Stimulated activated CD8-positive, alpha-beta memory T cell treated with anti-CD3 and anti-CD28 coated beads, Interleukin-2, amount 100 ng/mL, for 48 hours (primary cell): ENCODE results near the gene SOS1.
"Not testable (repeated sequence)": the region's sequence is repeated elsewhere in the genome, so short reads cannot be mapped to it uniquely, and the experiment has no call there.

Experiments used
- DNase-seq, 2 donors: peaks; one replicate each; pipeline ENCODE4 v3.0.0-alpha.2; 2020; ENCODE audit warnings: low read depth in 2 of 2

SOS1 gene

GRCh38 chr2:38968021-38968420 is 152.8 kb downstream of the SOS1 start:
- DNase-seq: no peak

- DNase-seq: no peak
These were observed 154.2 kb downstream of the SOS1 start for GRCh38 chr2:38966678-38967077.

- DNase-seq: no peak
These were observed 154.8 kb downstream of the SOS1 start for GRCh38 chr2:38966006-38966405.

- DNase-seq: no peak
These were observed 160.1 kb downstream of the SOS1 start for GRCh38 chr2:38960609-38961320.

GRCh38 chr2:38959938-38960608 is 160.8 kb downstream of the SOS1 start:
- DNase-seq: peak; percentile 62 to 66

GRCh38 chr2:38959466-38959865 is 161.4 kb downstream of the SOS1 start:
- no peak for DNase-seq

GRCh38 chr2:38957972-38958371 is 162.9 kb downstream of the SOS1 start:
- no peak for DNase-seq

GRCh38 chr2:38951766-38952165 is 169.1 kb downstream of the SOS1 start:
- DNase-seq: no peak

GRCh38 chr2:38948995-38949394 is 171.9 kb downstream of the SOS1 start:
- DNase-seq: no peak

- DNase-seq: no peak
These were observed 172.4 kb downstream of the SOS1 start for GRCh38 chr2:38948387-38948882.

- DNase-seq: peak; percentile 36 to 49
These were observed 173.3 kb downstream of the SOS1 start for GRCh38 chr2:38947241-38948239.

- DNase-seq: no peak
These were observed 174.9 kb downstream of the SOS1 start for GRCh38 chr2:38945911-38946310.

- DNase-seq: no peak
These were observed 175.5 kb downstream of the SOS1 start for GRCh38 chr2:38945372-38945771.

GRCh38 chr2:38943784-38944183 is 177.1 kb downstream of the SOS1 start:
- DNase-seq: no peak

GRCh38 chr2:38940746-38941145 is 180.1 kb downstream of the SOS1 start:
- DNase-seq: no peak

- DNase-seq: no peak
These were observed 183.3 kb downstream of the SOS1 start for GRCh38 chr2:38937548-38937947.

- DNase-seq: not testable (repeated sequence)
These were observed 184.3 kb downstream of the SOS1 start for GRCh38 chr2:38936516-38936915.

- no peak for DNase-seq
These were observed 185.2 kb downstream of the SOS1 start for GRCh38 chr2:38935568-38936172.

GRCh38 chr2:38934742-38935141 is 186.1 kb downstream of the SOS1 start:
- no peak for DNase-seq

- no peak for DNase-seq
These were observed 187.2 kb downstream of the SOS1 start for GRCh38 chr2:38933653-38934052.

- no peak for DNase-seq
These were observed 188.3 kb downstream of the SOS1 start for GRCh38 chr2:38932586-38932985.
